Endodermal cell (in vitro differentiated cells): Measurements from ENCODE around the gene TCL1B. TPM values are rescaled to one million over a fixed set of nuclear protein-coding genes. Genes with fewer than 3 reads are reported as not detected.
"Not testable (repeated sequence)": the region's sequence is repeated elsewhere in the genome, so short reads cannot be mapped to it uniquely, and the experiment has no call there.

Source experiments
- DNase-seq: peaks from one replicate; pipeline ENCODE4 v3.0.0-alpha.2; 2017
- H3K27ac ChIP-seq: 2 replicates; pipeline ENCODE4 v1.5.1; 2013; ENCODE audit warnings: mild to moderate bottlenecking, low read depth, low read length, moderate library complexity
- H3K27me3 ChIP-seq: 2 replicates; pipeline ENCODE4 v1.6.1; 2013; ENCODE audit warnings: mild to moderate bottlenecking, low read length, moderate library complexity; ENCODE audit not compliant: insufficient read depth, control insufficient read depth, poor library complexity, severe bottlenecking
- H3K36me3 ChIP-seq: 2 replicates; pipeline ENCODE4 v1.7.0; 2013; ENCODE audit warnings: mild to moderate bottlenecking, low read length, moderate library complexity; ENCODE audit not compliant: control insufficient read depth, insufficient read depth
- H3K4me1 ChIP-seq: one replicate; pipeline ENCODE4 v1.7.0; 2013; ENCODE audit warnings: low read length; ENCODE audit not compliant: control insufficient read depth, insufficient read depth
- H3K4me3 ChIP-seq: 2 replicates; pipeline ENCODE4 v1.5.1; 2013; ENCODE audit warnings: mild to moderate bottlenecking, low read length, moderate library complexity
- H3K9ac ChIP-seq: 2 replicates; pipeline ENCODE4 v1.6.1; 2013; ENCODE audit warnings: mild to moderate bottlenecking, low read length, moderate library complexity; ENCODE audit not compliant: poor library complexity, severe bottlenecking; ENCODE audit errors: extremely low read depth
- H3K9me3 ChIP-seq: 2 replicates; pipeline ENCODE4 v1.6.1; 2013; ENCODE audit warnings: mild to moderate bottlenecking, low read length, moderate library complexity; ENCODE audit not compliant: control insufficient read depth
- H3K27ac Mint-ChIP-seq: 2 replicates; pipeline ENCODE4 v1.8.0; 2020; ENCODE audit warnings: mixed read lengths
- H3K27me3 Mint-ChIP-seq: 2 replicates; pipeline ENCODE4 v1.8.0; 2021; ENCODE audit warnings: mild to moderate bottlenecking, mixed read lengths; ENCODE audit not compliant: insufficient read depth
- H3K36me3 Mint-ChIP-seq: 2 replicates; pipeline ENCODE4 v1.8.0; 2020; ENCODE audit warnings: low read depth, mixed read lengths
- H3K4me1 Mint-ChIP-seq: 2 replicates; pipeline ENCODE4 v1.8.0; 2020; ENCODE audit warnings: mixed read lengths
- H3K4me3 Mint-ChIP-seq: 2 replicates; pipeline ENCODE4 v1.8.0; 2020; ENCODE audit warnings: mild to moderate bottlenecking, moderate library complexity, mixed read lengths
- H3K9me3 Mint-ChIP-seq: 2 replicates; pipeline ENCODE4 v1.8.0; 2020; ENCODE audit warnings: mild to moderate bottlenecking, mixed read lengths
- CTCF ChIP-seq: fragments of 200-600 bp; sonication (generic); conservative IDR thresholded peaks from 2 replicates; pipeline ENCODE4 v1.5.0; 2021; ENCODE audit warnings: antibody characterized with exemption, mild to moderate bottlenecking
- WGBS, 2 experiments: methylation state at CpG; one replicate each; pipeline versions ENCODE4 v1.1.5 to v1.1.7; 2013; ENCODE audit warnings: missing lambda C conversion rate in 2 of 2, mixed read lengths in 1 of 2; ENCODE audit not compliant: insufficient coverage in 1 of 2, insufficient read length in 1 of 2; 5-methylcytosine and 5-hydroxymethylcytosine counted together
- total RNA-seq, 2 donors: library from RNA; stranded (reverse); fragmentation: NEBNext Ultra II Directional in 1 of 2; extraction: Animal tissue kit (Norgen Biotek cat#: 25700) in 1 of 2; gene quantifications; 2 replicates in 1 of 2; 3 replicates in 1 of 2; pipeline ENCODE4 v1.2.1, GENCODE V29; 2021

TCL1B gene
- total RNA-seq, 2 donors from 2014 or later: 0.62 to 0.95 TPM

GRCh38 chr14:95665530-95665929 lies 20.7 kb upstream of the TCL1B start:
- not testable (repeated sequence) for H3K9me3 Mint-ChIP-seq

GRCh38 chr14:95666450-95666849 lies 19.8 kb upstream of the TCL1B start:
- Mint-ChIP-seq H3K4me1 (peaks cover 39% of the 10 kb centered on the region), H3K4me3 (no peak overlapping the region), H3K36me3 (no peaks in the 10 kb centered on the region), H3K27me3 (peaks cover 60% of the 10 kb centered on the region), H3K27ac (no peak overlapping the region), H3K9me3 (no peaks in the 10 kb centered on the region)
- no peak for TF ChIP-seq CTCF
- H3K9me3 ChIP-seq: no peaks in the 10 kb centered on the region
- H3K4me3 ChIP-seq: no peak overlapping the region
- no peak for DNase-seq
- H3K36me3 ChIP-seq: no peaks in the 10 kb centered on the region
- peaks cover 5% of the 10 kb centered on the region for H3K4me1 ChIP-seq
- H3K9ac ChIP-seq: no peak overlapping the region
- WGBS, 2 experiments: 92% methylated on average over 1 to 5 of the region's 5 CpGs
- no peak overlapping the region for H3K27ac ChIP-seq
- H3K27me3 ChIP-seq: peaks cover 50% of the 10 kb centered on the region

More at GRCh38 chr14:95665530-95665929, 20.7 kb upstream of the TCL1B start:
- 81 to 94% methylated on average over 3 to 8 of the region's 8 CpGs for WGBS, 2 experiments
- H3K36me3 Mint-ChIP-seq, H3K27ac Mint-ChIP-seq, H3K9ac ChIP-seq, H3K9me3 ChIP-seq, H3K36me3 ChIP-seq, H3K4me3 ChIP-seq, H3K27ac ChIP-seq, H3K4me1 ChIP-seq, H3K4me3 Mint-ChIP-seq: not testable (repeated sequence)
- H3K27me3 ChIP-seq: peaks cover 59% of the 10 kb centered on the region
- peak; percentile 65 for TF ChIP-seq CTCF
- DNase-seq: peak; percentile 70
- Mint-ChIP-seq H3K27me3 (peaks cover 62% of the 10 kb centered on the region), H3K4me1 (peaks cover 42% of the 10 kb centered on the region)

GRCh38 chr14:95667249-95667693 lies 19.0 kb upstream of the TCL1B start:
- Histone ChIP-seq H3K9me3 (no peaks in the 10 kb centered on the region), H3K27ac (no peak overlapping the region), H3K36me3 (no peaks in the 10 kb centered on the region), H3K9ac (no peak overlapping the region), H3K27me3 (peaks cover 42% of the 10 kb centered on the region), H3K4me1 (peaks cover 5% of the 10 kb centered on the region), H3K4me3 (no peak overlapping the region)
- 46 to 57% methylated on average over 1 to 3 of the region's 3 CpGs for WGBS, 2 experiments
- no peaks in the 10 kb centered on the region for H3K9me3 Mint-ChIP-seq
- no peak overlapping the region for H3K4me3 Mint-ChIP-seq
- peaks cover 53% of the 10 kb centered on the region for H3K27me3 Mint-ChIP-seq
- H3K4me1 Mint-ChIP-seq: peaks cover 33% of the 10 kb centered on the region
- no peak overlapping the region for H3K27ac Mint-ChIP-seq
- DNase-seq: peak; percentile 65
- TF ChIP-seq CTCF: no peak
- H3K36me3 Mint-ChIP-seq: no peaks in the 10 kb centered on the region
